Erythroblast (primary cell): ENCODE data around the gene KRTAP12-3.

Source experiments
- DNase-seq, 2 experiments: peaks; one replicate each; lab custom pipeline; 2025; lab: John Stamatoyannopoulos, UW
- GATA1 ChIP-seq: IDR thresholded peaks from 2 replicates; pipeline ENCODE4 v1.6.1; 2011; ENCODE audit warnings: low read depth, mild to moderate bottlenecking, control low read depth, low read length, moderate library complexity
- POLR2A ChIP-seq: IDR thresholded peaks from 2 replicates; pipeline ENCODE4 v1.6.1; 2011; ENCODE audit warnings: mild to moderate bottlenecking, low read length

The KRTAP12-3 gene

DNA sequence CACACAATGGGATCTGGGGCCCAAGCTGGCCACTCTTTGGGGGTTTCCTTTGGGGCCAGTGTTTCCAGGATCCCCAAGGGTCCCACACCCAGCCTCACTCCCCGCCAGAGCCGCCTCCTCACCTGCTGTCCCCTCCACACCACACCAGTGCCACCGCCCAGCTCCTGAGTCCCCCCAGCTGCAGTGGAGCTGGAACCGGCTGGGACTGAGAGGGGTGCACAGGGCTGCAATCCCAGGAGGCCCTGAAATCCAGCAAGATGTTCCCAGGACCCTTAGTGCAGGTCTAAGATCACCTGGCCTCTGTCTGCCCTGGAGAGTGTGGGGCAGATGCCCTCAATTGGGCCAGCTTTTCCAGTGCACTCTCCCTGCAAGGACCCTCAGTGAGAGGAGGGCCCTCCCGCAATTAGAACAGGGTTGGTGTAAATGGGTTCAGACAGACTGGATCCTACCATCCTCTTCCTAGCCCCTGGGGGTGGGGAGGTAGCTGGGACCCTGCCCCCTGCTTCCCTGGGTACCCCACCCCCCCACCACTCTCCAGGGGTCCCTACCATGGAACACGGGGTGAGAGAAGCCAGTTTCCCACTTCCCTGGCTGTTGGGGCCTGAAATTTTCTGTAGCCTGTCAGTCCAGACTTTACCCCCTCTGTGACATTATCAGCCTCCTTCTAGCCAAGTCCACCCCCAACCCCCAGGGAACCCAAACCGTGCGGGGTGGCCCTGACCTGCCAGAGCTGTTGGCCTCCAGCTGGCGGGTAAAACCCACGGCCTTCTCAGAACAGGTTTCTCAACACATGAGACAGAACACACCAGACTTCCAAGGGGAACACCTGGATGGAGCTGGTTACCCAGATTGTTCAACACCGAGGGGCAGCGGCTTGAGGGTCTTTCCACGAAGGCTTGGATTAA is 46.3 kb downstream of the KRTAP12-3 start:
- TF ChIP-seq GATA1 (no peak), POLR2A (no peak)
- no peak for DNase-seq

DNA sequence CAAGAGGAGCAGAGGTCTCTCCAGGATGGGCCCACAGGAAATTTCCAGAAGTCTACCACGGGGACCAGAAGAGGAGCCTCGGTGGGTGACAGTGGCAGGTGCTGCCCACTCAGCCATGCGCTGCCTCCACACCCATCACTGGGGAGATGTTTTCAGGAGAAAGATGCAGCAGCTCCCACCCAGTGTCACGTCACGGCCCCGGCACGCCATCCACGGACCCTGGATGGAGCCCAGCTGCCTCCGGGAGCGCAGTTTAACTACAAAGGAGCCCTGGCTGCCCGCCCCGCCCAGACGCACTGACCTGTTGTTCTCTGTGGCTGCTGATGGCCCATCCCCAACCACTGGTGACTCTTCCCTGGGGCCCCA is 46.9 kb downstream of the KRTAP12-3 start:
- DNase-seq: no peak
- no peak for TF ChIP-seq POLR2A
- TF ChIP-seq GATA1: no peak

DNA sequence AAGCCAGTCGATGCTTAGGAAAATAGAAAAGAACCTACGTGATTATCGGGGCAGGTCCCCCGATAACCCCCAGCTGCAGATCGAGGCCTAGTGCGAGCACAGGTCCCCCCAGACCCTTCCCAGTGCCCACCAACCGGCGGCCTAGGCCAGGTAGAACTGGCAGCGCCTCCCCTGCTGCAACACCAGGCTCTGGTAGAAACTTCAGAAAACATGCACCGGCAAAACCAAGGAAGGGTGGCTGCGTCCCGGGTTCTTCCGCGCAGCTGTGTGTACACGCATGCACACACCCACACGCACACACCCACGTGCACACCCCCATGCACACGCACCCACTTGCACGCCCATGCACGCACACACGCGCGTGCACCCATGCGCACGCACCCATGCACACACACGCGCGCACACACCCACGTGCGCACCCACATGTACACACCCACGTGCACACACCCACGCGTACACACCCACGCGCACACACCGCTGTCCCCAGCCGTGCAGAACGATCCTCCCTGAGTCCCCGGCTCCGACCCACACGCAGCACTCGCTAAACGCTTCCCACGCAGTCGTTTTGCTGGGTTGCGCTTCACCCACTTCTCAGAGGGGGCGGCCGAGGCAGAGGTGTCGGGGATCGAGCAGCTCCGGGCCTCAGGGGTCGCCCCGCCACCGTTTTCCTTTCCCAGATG is 48.4 kb downstream of the KRTAP12-3 start:
- DNase-seq: no peak
- TF ChIP-seq POLR2A (no peak), GATA1 (no peak)

DNA sequence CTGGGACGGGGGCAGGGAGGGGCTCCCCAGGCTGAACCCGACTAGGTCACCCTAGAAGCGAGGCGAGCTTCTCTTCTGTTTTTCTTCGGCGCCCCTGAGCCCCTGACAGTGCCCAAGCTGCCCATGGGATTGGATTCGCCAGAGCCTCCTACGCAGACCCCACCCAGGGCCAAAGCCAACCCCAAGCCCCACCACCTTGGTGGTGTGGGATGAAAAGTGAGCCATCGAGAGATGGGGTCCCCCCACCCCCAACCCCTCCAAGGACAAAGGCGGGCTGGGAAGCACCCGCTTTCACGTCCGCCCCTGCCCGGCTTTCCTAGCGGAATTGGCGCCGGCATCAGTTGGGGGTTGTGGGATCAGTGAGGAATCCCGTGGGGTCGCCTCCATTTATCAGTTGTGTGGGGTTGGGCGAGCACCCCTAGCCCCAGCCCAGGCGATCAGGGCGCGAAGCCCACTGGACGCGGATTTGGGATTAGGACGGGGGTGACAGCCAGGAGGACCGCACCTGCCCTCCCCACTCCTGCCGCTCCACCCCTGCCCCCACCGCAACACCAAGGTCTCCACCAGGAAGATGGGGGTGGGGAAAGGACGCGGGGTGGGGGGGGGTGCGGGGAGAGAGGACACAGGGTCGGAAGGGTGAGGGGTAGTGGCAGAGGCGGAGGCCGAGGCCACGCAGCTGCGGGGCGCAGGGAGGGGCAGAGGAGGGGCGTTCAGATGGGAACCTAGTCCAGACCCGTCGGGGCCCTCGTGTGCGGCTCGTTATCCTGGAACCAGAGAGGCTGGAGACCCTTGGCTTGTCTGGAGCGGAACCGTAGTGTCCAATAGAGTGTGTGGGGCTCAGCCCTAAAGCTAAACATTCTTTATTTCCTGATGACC is 49.2 kb downstream of the KRTAP12-3 start:
- no peak for TF ChIP-seq POLR2A
- no peak for TF ChIP-seq GATA1
- no peak for DNase-seq
